GM23248 (cell line): ENCODE data around the gene CAPN14.

Source experiments
- EZH2 ChIP-seq: fragments of 200-600 bp; sonication (generic); IDR thresholded peaks from 2 replicates; pipeline ENCODE4 v1.6.1; 2018; ENCODE audit warnings: antibody characterized with exemption, mild to moderate bottlenecking; ENCODE audit not compliant: insufficient read depth, poor library complexity, severe bottlenecking
- EZH2phosphoT487 ChIP-seq: fragments of 200-600 bp; sonication (generic); IDR thresholded peaks from 2 replicates; pipeline ENCODE4 v1.6.1; 2018; ENCODE audit warnings: antibody characterized with exemption, moderate library complexity, mild to moderate bottlenecking, low read depth; ENCODE audit not compliant: insufficient read depth

GRCh38 chr2:31240381-31241365 lies 23.4 kb upstream of the CAPN14 start:
- TF ChIP-seq EZH2 (no peak), EZH2phosphoT487 (no peak)
